ENCODE measurements around the gene TACR1. TPM values are rescaled to one million over a fixed set of nuclear protein-coding genes. Genes with fewer than 3 reads are reported as not detected.

Gene TACR1
- total and polyA plus RNA-seq, 2 of the 13 experiments (the other 11 are each of a cell fraction or from before 2014, with no cell fraction given), result not detected

- TF ChIP-seq ZNF281 (CRISPR knock-in tag; IDR thresholded peaks at IDR 0.05; ENCODE audit: borderline replicate concordance), result no peak
- TF ChIP-seq ZNF18 (CRISPR knock-in tag; IDR thresholded peaks at IDR 0.05; ENCODE audit: insufficient replicate concordance), result no peak
- no peak for TF ChIP-seq JUND (CRISPR knock-in tag; IDR thresholded peaks at IDR 0.05)
- TF ChIP-seq BHLHE40 (IDR thresholded peaks at IDR 0.05; ENCODE audit: low read length), result no peak
- peak; percentile 94 for TF ChIP-seq SMC3 (IDR thresholded peaks at IDR 0.05; ENCODE audit: low read length)
- peak; percentile 85; the same call in 1 of the 2 replicates for TF ChIP-seq ZNF576 (CRISPR knock-in tag; IDR thresholded peaks at IDR 0.05)
- peak; percentile 50; the same call in 1 of the 2 replicates for TF ChIP-seq CSRNP1 (CRISPR knock-in tag; IDR thresholded peaks at IDR 0.05)
- TF ChIP-seq NCOA1 (CRISPR knock-in tag; IDR thresholded peaks at IDR 0.05), result no peak
- no peak for TF ChIP-seq ZNF382 (CRISPR knock-in tag; IDR thresholded peaks at IDR 0.05; ENCODE audit: borderline replicate concordance)
- TF ChIP-seq ZSCAN5A (CRISPR knock-in tag; IDR thresholded peaks at IDR 0.05; ENCODE audit: borderline replicate concordance), result 0 out of 2 replicates have a peak, but pooled peaks have one; percentile 26
- TF ChIP-seq ZNF782 (CRISPR knock-in tag; IDR thresholded peaks at IDR 0.05; ENCODE audit: borderline replicate concordance), result 0 out of 2 replicates have a peak, but pooled peaks have one; percentile 35
- no peak for TF ChIP-seq ZNF547 (CRISPR knock-in tag; IDR thresholded peaks at IDR 0.05)
- TF ChIP-seq HBP1 (CRISPR knock-in tag; IDR thresholded peaks at IDR 0.05; ENCODE audit: low read depth), result no peak
- TF ChIP-seq TEF (CRISPR knock-in tag; IDR thresholded peaks at IDR 0.05), result no peak
- TF ChIP-seq SATB2 (CRISPR knock-in tag; IDR thresholded peaks at IDR 0.05), result no peak
- TF ChIP-seq XRCC5 (optimal IDR thresholded peaks at IDR 0.05; ENCODE audit: low read length), result peak; percentile 81
- TF ChIP-seq U2AF1 (optimal IDR thresholded peaks at IDR 0.05; ENCODE audit: low read depth, low read length), result no peak
Observed at GRCh38 chr2:75064691-75065396, 134.5 kb downstream of the TACR1 start (continued).
